ENCODE measurements around the gene TELO2.

TELO2 gene

DNA sequence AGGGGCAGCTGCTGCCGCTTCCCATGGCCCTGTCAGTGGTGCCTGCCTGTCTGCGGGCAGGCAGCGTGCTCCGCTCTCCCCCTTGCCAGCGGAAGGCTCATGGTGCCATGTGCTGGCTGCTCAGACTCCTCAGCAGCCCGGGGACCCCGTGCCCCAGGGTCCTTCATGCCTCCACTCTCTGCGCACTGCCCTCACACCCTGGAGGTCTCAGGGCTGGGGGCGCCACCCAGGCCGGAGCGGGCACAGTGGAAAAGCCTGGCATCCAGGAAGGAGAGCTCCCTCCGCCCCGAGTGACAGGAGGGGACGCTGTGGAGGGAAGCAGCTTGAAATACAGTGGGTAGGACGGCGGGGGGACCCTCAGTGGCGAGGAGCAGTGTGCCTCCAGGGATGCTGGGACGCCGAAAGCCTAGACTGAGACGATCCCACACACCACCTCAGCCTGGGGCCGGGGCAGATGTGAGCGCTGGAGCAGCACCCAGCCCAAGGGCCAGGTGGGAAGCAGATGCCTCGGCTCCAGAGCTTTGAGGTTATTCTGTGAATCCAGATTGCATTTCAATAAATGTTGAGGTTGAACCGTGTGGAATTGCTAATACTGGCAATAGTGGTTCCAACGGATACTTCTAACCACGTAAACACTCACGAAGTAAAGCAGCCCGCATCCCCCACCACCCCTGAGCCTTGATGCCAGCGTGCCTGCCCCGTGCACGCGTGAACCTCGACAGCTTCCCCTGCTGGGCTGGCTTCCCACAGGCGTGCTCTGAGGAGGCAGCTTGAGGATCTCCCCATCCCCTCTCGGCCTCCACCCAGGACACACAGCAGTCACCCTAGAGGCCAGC lies 46.8 kb downstream of the TELO2 start:
- no peak for DNase-seq

DNA sequence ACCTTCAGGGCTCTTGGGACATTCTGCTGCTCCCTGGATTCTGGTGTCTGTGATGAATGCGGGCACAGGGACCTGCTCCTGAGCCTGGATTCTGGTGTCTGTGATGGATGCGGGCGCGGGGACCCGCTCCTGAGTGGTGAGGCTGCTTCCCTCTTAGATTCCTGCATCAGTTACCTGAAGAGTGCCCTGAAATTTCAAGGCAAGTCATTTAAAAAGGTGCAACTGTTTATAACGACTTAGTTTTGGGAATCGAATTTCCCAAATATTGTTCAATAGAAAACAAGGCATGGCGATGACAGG lies 47.3 kb downstream of the TELO2 start:
- no peak for DNase-seq

GRCh38 chr16:1541293-1542165 lies 48.4 kb downstream of the TELO2 start:
- DNase-seq: no peak

DNA sequence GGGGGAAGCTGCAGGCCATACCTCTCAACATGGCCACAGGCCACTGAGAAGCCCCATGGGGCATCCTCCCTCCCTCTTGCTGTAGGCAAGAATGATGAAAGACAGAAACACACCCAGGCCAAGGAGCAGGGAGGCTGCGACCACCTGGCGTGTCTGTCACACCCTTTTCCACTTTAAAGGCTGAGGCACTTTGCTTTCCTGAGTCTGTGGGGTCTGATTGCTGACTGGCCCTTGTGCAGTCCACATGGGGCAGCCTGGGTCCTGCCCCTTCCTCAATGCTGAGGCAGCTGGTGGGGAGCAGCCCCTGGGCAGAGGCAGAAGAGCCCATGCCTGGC lies 49.0 kb downstream of the TELO2 start:
- DNase-seq: no peak

GRCh38 chr16:1542533-1542932 lies 49.4 kb downstream of the TELO2 start:
- no peak for DNase-seq

DNA sequence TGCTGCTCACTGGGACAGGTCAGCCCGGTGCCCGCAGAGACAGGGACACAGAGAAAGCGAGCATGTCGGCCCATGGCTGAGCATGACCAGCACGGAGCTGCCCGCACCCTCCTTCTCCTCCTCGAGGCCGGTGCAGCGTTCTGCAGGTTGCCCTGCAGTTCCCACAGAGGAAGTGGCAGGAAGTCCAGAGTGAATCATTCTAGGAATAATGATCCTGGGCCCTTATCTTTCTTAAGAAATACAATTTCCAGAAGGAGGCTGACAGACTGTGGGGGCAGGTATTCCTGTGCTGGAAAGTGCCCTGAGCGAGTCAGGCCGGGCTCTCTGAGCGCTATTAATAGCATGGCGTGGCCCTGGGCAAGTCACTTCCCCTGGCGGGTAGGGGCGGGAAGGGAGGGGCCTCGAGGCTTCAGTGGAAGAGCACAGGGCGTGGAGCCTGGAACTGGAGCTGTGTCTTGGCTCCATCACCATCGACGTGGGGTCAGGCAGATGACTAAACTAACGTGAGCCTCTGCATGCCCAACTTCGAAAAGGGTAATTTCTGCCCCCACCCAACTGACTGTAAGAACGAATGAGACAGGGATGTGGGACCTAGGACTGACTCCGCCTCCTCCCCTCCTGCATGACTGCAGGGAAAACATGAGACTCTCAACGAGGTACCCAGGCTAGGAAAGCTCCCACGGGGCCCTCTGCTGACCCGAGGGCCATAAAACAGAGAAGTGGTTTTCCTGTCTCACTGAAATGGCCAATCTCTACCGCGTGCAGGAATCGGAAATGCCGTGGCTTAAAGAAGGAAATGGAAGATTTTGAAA lies 50.1 kb downstream of the TELO2 start:
- DNase-seq: peak; percentile 76

GRCh38 chr16:1545044-1546040 lies 52.2 kb downstream of the TELO2 start:
- no peak for DNase-seq

DNA sequence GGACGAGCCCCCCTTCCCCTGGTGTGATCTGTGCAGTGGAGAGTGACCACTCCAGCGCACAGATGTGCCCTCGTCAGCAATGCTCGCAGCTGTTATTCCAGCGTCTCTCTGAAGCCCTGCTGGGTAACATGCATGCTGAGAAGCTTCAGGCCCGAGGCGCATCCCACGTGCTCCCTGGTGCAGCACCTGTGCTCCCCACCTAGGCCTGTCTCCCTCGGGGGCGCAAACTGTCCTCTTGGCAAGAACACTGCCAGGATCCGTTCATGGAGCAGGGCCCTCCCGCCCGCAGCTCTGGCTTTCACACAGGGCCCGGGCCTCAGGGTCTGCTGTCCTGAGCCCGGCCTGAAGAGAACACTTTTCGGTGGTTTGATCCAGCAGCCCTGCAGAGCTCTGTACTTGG lies 53.3 kb downstream of the TELO2 start:
- no peak for DNase-seq

DNA sequence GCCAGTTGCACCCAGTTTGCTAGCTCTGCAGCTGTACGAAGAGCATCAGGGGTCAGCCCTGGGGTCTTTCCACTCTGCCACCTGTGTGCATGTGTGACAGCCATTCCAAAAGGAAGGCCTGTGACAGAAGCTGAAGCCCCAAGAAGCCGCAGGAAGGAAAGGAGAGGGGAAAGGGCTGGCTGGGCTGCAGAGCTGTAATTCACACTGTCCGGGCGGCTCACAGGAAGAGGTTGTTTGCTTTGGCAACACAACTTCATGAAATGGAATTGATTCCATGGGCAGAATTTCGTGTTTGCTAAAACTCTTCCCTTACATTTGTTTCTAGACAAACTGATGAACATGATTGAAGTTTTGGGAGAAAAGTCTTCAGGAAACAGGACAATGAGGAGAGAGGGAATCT lies 55.1 kb downstream of the TELO2 start:
- DNase-seq: no peak

GRCh38 chr16:1548727-1549126 lies 55.6 kb downstream of the TELO2 start:
- no peak for DNase-seq

DNA sequence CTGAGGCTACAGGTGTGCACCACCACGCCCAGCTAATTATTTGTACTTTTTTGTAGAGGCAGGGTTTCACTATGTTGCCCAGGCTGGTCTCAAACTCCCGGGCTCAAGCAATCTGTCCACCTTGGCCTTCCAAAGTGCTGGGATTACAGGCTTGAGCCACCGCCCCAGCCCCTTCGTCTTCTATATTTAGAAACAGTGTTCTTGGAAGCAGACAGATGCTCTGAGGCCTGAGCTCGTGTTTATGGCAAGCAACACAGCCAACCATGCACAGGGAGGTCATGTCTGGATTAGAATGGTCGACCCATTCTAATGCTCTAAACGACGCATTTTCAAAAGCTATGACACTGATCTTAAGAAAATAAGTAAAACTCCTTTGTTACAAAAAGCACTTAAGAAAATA lies 56.9 kb downstream of the TELO2 start:
- no peak for DNase-seq

DNA sequence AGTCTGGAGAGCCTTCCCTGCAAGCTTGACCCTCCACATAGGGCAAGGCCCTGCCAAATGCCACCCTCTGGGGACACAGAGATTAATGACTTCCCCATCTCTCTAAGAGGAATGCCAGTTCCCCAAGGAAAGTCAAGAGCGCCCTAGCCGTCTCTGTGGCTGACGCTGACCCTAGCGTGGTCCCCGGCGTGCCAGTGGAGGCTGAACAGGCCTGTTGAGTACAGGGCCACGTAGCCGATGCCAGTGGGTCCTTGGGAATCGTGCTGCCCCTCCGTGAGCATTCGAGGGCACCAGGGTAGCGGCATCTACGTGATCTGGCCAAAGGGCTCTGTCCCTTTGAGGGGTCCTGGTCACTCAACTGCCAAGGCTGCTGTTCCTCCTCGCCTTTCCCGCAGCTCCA lies 57.5 kb downstream of the TELO2 start:
- DNase-seq: no peak

DNA sequence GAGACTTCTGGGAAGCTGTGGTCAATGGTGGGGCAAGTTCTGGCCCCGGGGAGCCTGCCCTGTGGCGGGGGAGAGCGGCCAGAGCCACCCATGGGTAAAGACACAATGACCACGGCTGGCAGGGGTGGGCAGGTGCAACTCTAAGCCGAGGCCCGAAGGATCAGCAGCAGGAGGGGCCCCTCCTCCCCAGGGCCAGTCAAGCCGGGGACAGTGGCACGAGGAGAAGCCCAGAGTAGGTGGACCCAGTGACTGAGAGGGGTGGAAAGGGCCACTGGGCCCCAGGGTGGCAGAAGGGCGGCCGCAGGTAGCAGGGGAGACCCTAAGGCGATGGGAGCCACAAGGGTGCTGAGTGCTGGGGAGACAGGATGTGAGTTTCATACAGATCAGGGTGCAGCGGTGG lies 58.0 kb downstream of the TELO2 start:
- DNase-seq: no peak

DNA sequence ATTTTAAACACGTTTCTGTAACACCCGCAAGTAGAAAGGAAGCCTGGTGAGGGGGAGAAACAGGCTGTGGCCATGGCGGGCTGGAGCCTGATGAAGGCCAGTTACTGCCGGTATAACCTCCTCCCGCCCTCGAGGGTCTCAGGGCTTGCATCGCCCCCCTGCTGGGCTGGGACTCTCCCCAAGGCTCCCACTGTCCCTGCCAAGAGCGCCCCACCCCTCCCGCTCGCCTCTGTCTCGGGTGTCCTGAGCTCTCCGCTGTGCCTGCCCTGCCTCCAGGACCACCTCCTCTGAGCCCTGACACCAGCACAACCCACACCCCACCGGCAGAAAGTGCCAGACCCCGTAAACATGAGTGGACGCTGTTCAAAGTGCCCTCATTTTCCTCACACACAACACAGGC lies 59.0 kb downstream of the TELO2 start:
- DNase-seq: no peak

- no peak for DNase-seq
These were observed 61.0 kb downstream of the TELO2 start for GRCh38 chr16:1553946-1554825.

- DNase-seq: no peak
These were observed 61.8 kb downstream of the TELO2 start for GRCh38 chr16:1554826-1555445.

- DNase-seq: no peak
These were observed 63.1 kb downstream of the TELO2 start for GRCh38 chr16:1556254-1556653.

DNA sequence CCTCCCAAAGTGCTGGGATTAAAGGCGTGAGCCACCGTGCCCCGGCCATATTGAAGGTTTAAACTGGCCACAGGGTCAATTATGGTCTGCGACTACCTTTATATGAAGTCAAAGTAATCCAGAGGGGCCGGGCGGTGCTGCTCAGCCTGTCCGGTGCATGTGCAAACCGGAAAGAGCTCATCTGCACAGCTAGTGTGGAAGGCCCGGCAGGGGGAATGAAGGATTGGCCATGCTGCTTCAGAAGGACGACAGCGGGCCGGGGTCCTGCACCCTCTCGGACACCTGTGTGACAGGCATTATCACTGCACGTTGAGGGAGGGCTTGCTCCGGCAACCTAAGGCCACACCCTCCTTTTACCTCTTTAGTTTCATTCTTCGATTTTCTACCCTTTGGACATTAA lies 63.9 kb downstream of the TELO2 start:
- no peak for DNase-seq

DNA sequence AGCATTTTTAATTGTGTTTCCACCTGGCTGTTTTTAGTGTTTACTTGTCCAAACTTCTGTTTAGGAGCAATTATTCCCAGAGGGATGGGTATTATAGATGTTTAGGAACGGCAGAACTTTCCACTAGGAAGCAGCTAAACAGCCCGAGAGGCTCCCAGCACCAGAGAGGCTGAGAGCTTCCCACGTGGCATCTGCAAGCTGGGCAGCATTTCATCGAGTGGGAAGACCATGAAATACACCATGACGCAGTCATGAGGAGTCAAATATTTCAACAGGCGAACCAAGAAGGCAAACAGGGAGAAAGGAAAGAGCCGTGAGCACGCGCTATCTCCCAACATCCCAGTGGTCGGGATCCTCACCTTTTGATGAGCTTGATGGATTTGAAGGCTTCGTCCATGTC lies 64.4 kb downstream of the TELO2 start:
- no peak for DNase-seq

- no peak for DNase-seq
These were observed 66.4 kb downstream of the TELO2 start for GRCh38 chr16:1559446-1559975.

All from islet precursor cell (in vitro differentiated cells).